Measurements from ENCODE around the gene PRSS21. TPM values are rescaled to one million over a fixed set of nuclear protein-coding genes. Genes with fewer than 3 reads are reported as not detected.
A peak's percentile ranks its signal among the peaks of the same experiment; 100 is the strongest.

The PRSS21 gene
- total RNA-seq, 2 experiments from 2014 or later, result 5.2 to 6.0 TPM

DNA sequence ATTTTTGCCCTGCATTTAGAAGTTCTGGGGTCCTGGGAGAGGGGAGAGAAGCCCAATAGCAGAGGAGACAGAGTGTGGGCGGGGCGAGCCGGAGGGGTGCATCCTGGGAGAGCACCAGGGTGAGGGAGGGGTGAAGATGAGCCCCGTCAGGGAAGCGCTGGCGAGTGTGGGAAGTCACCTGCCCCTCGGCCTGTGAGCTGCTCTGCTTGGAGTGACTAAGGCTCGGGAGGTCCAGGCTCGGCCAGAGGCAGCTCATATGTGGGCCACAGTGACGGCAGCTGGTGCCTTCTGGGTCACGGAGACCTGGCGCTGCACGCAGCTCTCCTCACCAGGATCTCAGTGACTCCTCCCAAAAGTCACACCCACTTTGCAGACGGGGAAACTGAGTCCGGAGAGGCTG is 14.2 kb downstream of the PRSS21 start:
- Mint-ChIP-seq H3K27me3 (ENCODE audit: low read depth) (no peaks in the 10 kb centered on the region), H3K27ac (no peak overlapping the region), H3K4me3 (no peak overlapping the region), H3K9me3 (ENCODE audit: insufficient read depth) (no peaks in the 10 kb centered on the region), H3K36me3 (ENCODE audit: low read depth) (peaks cover 4% of the 10 kb centered on the region), H3K4me1 (ENCODE audit: low read depth) (peaks cover 11% of the 10 kb centered on the region)
- CTCF ChIA-PET, result interaction anchor here (2.0 kb wide), 1 partner anchor 37 kb away, joined by 7 read pairs; no protein-coding TSS in a partner anchor
- POLR2A ChIA-PET, result no interaction called here
- ATAC-seq (no peak), DNase-seq (no peak)

DNA sequence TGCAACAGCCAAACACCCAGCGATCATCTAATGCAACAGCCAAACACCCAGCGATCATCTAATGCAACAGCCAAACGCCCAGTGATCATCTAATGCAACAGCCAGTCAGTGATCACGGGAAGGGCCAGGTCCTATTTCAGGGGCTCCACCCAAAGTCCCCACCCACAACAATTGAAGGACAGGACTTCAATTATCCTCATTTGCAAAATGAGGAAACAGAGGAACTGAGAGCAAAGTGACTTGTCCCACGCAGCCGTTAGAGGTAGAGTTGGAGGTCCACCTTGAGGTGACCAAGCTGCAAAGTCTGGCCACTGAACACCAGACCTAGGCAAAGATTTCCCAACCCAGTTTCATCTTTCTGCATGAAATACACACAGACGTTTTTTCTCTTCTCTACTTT is 16.7 kb downstream of the PRSS21 start:
- CTCF ChIA-PET, result no interaction called here
- peaks cover 4% of the 10 kb centered on the region for H3K36me3 Mint-ChIP-seq (ENCODE audit: low read depth)
- no peaks in the 10 kb centered on the region for H3K9me3 Mint-ChIP-seq (ENCODE audit: insufficient read depth)
- no peak overlapping the region for H3K27ac Mint-ChIP-seq
- peaks cover 13% of the 10 kb centered on the region for H3K4me1 Mint-ChIP-seq (ENCODE audit: low read depth)
- H3K4me3 Mint-ChIP-seq, result no peak overlapping the region
- POLR2A ChIA-PET, result no interaction called here
- ATAC-seq (no peak), DNase-seq (no peak)
- H3K27me3 Mint-ChIP-seq (ENCODE audit: low read depth), result peaks cover 6% of the 10 kb centered on the region

DNA sequence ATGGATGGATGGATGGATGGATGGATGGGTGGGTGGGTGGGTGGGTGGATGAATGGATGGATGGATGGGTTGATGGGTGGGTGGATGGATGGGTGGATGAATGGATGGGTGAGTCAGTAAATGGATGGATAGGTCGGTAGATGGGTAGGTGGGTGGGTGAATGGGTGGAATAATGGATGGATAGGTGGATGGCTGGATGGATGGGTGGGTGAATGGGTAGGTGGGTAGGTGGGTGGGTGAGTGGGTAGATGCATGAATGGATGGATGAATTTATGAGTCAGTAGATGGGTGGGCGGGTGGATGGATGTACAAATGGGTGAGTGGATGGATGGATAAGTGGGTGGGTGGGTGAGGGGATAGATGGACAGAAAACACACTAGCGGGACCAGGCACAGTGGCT is 17.9 kb downstream of the PRSS21 start:
- ATAC-seq, result no peak
- no peaks in the 10 kb centered on the region for H3K9me3 Mint-ChIP-seq (ENCODE audit: insufficient read depth)
- H3K27ac Mint-ChIP-seq, result no peak overlapping the region
- POLR2A ChIA-PET, result no interaction called here
- CTCF ChIA-PET, result no interaction called here
- no peak overlapping the region for H3K4me3 Mint-ChIP-seq
- peaks cover 4% of the 10 kb centered on the region for H3K36me3 Mint-ChIP-seq (ENCODE audit: low read depth)
- DNase-seq, result no peak
- peaks cover 6% of the 10 kb centered on the region for H3K27me3 Mint-ChIP-seq (ENCODE audit: low read depth)
- H3K4me1 Mint-ChIP-seq (ENCODE audit: low read depth), result peaks cover 20% of the 10 kb centered on the region

DNA sequence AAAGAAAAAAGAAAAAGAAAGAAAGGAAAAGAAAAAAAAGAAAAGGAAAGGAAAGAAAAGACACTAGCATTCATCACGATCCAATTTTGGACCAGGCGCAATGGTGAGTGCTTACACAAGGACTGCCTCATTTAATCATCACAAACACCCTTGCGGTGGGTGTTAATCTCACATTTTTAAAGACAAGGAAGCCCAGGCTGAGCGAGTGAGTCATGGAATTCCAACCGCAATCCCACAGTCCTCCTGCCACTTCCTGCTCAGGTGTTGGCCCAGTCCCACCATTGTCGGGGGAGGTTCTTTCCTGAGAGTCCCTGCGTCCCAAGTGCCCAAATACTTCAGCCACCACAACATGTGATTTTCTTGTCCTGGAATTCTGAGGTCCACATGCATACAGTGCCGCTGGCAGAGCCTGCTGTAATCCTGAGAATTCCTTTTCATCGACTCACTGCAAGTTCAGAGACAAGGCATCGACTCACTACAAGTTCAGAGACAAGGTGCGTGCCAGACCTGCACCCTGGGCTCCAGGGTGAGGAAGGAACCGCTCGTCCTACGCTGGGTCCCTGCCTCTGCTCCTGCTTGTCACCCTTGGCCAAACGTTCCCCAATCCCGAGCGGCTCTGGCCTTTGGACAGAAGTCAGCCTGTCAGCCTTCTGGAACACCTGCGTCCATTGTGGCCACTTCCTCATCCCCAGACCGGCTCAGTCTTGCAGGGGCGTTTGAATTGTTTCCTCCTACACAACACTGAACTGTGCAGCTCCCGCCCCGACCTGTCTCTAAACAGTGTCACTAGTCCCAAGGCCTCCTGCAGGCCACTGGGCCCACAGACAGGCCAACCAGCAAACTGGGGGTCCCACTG is 18.8 kb downstream of the PRSS21 start:
- Mint-ChIP-seq H3K4me1 (ENCODE audit: low read depth) (peaks cover 16% of the 10 kb centered on the region), H3K9me3 (ENCODE audit: insufficient read depth) (no peaks in the 10 kb centered on the region), H3K36me3 (ENCODE audit: low read depth) (peaks cover 4% of the 10 kb centered on the region), H3K4me3 (no peak overlapping the region), H3K27me3 (ENCODE audit: low read depth) (peaks cover 6% of the 10 kb centered on the region), H3K27ac (no peak overlapping the region)
- DNase-seq (no peak), ATAC-seq (no peak)
- POLR2A ChIA-PET, result no interaction called here
- CTCF ChIA-PET, result interaction anchor here (0.8 to 1.0 kb wide), 2 partner anchors 32 to 85 kb away, joined by 3 read pairs; no protein-coding TSS in a partner anchor

DNA sequence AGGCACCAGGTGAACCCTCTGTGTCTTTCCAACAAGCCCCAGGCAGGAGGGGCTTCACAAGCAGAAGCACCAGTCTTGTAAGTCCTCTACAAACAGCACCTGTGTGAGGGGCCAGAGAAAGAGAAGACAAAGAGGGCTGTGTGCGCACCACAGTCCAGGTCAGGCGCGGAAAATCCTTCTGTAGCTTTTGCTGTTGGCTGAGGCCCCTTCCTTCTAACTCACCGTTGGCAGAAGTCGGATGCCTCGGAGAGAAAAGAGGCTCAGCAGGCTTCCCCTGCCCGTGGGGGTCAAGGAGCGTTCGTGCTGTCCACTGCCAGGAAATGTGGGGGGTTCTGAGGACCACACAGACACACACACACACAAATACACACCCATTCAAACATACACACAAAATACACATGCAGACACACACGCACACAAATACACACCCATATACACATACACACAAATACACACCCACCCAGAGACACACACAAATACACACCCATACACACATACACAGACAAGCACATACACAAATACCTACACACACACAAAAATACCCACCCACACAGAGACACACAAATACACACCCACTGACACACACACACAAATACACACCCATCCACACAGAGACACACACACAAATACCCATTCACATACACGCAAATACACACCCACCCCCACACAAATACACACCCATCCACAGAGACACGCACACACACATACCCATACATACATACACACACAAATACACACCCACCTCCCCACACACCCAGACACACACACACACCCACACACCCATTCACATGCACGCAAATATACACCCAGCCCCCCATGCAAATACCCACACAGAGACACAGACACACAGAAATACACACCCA is 19.8 kb downstream of the PRSS21 start:
- ChIA-PET POLR2A (no interaction called here), CTCF (interaction anchor here (0.8 to 1.0 kb wide), 2 partner anchors 31 to 84 kb away, joined by 3 read pairs; no protein-coding TSS in a partner anchor)
- ATAC-seq (no peak), DNase-seq (no peak)
- peaks cover 20% of the 10 kb centered on the region for H3K4me1 Mint-ChIP-seq (ENCODE audit: low read depth)
- H3K27ac Mint-ChIP-seq, result no peak overlapping the region
- H3K4me3 Mint-ChIP-seq, result no peak overlapping the region
- H3K27me3 Mint-ChIP-seq (ENCODE audit: low read depth), result peaks cover 6% of the 10 kb centered on the region
- H3K36me3 Mint-ChIP-seq (ENCODE audit: low read depth), result peaks cover 4% of the 10 kb centered on the region
- H3K9me3 Mint-ChIP-seq (ENCODE audit: insufficient read depth), result no peaks in the 10 kb centered on the region

DNA sequence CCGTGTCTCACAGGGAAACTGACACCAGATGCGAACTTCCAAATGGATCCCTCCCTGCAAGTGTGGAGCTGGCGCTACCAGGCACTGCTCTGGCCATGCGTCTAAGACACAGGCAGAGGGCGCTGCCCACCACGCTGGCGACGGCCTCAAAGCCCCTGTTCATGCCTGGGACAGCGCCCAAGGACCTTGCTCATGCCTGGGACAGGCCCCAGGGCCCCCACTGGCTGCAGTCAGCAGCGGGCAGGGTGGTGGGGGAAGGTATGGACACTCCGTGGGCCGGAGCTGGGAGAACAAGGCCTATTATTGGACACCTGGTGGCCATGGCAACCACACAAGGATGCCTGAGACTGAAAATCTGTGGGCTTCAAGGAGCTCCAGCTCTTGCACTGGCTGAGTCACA is 21.9 kb downstream of the PRSS21 start:
- Mint-ChIP-seq H3K27ac (no peak overlapping the region), H3K4me3 (no peak overlapping the region), H3K27me3 (ENCODE audit: low read depth) (peaks cover 6% of the 10 kb centered on the region), H3K4me1 (ENCODE audit: low read depth) (peaks cover 34% of the 10 kb centered on the region), H3K9me3 (ENCODE audit: insufficient read depth) (no peaks in the 10 kb centered on the region), H3K36me3 (ENCODE audit: low read depth) (no peaks in the 10 kb centered on the region)
- POLR2A ChIA-PET, result interaction anchor here (0.8 to 1.8 kb wide), 3 partner anchors 27 to 62 kb away, joined by 3 to 14 read pairs (median 4); partner anchors contain the start of gene ELOB
- ATAC-seq, result peak; percentile 81
- CTCF ChIA-PET, result interaction anchor here (0.6 to 2.9 kb wide), 23 partner anchors 9 to 142 kb away, joined by 3 to 151 read pairs (median 5); partner anchors contain the start of genes FLYWCH1, FLYWCH2, PKMYT1 and ZG16B
- peak; percentile 71 for DNase-seq

DNA sequence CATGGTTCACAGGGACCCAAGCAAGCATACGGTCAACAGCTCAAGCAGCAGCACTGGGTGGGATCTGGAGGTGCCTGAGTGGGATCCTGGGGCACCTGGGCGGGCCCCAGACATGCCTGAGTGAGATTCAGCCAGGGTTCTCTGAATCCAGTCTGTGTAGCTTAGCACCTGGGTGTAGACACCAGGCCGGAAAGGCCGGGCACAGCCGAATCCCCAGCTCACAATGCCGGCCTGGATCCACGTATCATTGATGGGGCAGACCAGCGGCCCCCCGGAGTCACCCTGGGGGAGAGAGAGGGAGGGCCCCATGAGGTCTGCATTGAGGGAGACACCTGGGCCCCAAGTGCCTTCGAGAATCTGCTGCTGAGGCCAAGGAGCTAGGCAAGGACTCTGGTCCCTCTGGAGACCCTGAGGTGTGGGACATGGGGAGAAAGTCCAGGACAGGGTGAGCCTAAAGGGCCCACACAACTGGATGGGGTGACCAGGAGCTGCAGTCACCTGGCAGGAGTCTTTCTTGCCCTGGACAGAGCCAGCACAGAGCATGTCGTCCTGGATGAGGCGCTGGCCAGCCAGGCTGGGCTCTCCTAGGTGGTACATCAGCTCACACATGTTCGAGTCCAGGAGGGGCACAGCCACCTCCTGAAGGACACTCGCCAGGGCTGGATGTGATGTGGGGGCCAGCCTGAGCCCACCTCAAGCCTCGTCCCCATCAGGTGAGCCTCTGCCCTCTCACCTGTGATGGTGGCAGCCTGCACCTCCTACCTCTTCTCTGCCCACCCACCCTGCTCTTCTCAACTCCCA is 22.8 kb downstream of the PRSS21 start:
- no peak for ATAC-seq
- Mint-ChIP-seq H3K4me1 (ENCODE audit: low read depth) (peaks cover 39% of the 10 kb centered on the region), H3K27ac (peak overlapping the region; percentile 51)

DNA sequence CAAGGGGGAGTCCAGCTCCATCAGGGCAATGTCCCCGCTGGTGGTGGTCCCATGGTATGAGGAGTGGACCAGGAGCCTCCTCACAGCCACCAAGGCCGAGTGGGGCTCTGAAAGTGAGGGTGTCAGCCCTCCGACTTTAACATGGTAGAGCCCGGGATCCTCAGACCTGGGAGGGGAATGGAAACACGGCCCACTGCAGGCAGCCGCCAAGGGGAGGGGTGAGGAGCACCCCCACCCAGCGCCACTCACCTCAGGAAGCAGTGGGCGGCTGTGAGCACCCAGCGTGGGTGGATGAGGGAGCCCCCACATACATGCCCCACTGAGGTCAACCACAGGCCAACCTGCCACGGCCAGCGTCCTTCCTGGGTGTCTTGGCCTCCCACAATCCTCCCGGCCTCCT is 23.9 kb downstream of the PRSS21 start:
- Mint-ChIP-seq H3K4me3 (no peak overlapping the region), H3K27me3 (ENCODE audit: low read depth) (peaks cover 6% of the 10 kb centered on the region), H3K36me3 (ENCODE audit: low read depth) (no peaks in the 10 kb centered on the region), H3K4me1 (ENCODE audit: low read depth) (peaks cover 48% of the 10 kb centered on the region), H3K27ac (no peak overlapping the region), H3K9me3 (ENCODE audit: insufficient read depth) (no peaks in the 10 kb centered on the region)
- ATAC-seq (no peak), DNase-seq (no peak)
- ChIA-PET POLR2A (no interaction called here), CTCF (no interaction called here)

More for the DNA sequence above, 22.8 kb downstream of the PRSS21 start:
- no peak for DNase-seq
- Mint-ChIP-seq H3K4me3 (no peak overlapping the region), H3K9me3 (ENCODE audit: insufficient read depth) (no peaks in the 10 kb centered on the region), H3K27me3 (ENCODE audit: low read depth) (peaks cover 6% of the 10 kb centered on the region), H3K36me3 (ENCODE audit: low read depth) (no peaks in the 10 kb centered on the region)
- ChIA-PET CTCF (interaction anchor here (0.6 to 2.9 kb wide), 20 partner anchors 9 to 141 kb away, joined by 3 to 151 read pairs (median 5); partner anchors contain the start of genes FLYWCH1, FLYWCH2, PKMYT1 and ZG16B), POLR2A (interaction anchor here (0.8 to 1.8 kb wide), 2 partner anchors 26 to 28 kb away, joined by 4 to 14 read pairs; no protein-coding TSS in a partner anchor)

DNA sequence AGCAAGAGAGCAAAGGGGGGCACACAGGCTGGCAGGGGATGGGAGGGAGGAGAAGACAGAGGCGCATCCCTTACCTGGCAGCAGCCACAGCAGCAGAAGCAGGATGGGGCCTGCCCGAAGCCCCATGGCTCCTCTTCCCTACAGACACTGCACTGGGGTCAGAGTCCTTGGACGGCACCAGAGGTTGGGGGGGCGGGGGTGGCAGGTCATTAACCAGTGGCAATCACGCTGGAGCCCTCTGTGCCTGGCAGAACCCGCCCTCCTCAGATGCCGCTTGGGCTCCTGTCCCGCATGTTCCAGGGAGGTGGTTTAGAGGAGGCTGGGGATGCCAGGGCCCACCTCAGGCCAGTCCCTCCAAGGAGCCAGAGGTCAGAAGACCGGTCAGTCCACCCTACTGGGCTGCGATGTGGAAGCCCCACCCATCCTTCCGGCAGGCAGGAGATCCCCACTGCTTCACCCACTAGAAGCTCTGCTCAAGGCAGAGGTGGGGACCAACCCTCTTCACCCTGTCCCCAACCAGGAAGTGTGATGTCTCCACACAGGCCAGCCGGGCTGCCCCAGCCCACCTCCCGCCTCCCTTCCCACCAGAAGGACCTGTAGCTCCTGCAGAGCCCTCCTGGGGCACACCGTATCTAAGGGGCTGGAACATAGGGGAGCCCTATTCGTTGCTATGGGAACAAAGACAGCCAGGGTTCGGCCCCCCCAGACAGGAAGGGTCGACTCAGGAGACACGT is 24.7 kb downstream of the PRSS21 start:
- POLR2A ChIA-PET, result interaction anchor here (1.0 kb wide), 1 partner anchor 26 kb away, joined by 5 read pairs; no protein-coding TSS in a partner anchor
- peak overlapping the region; percentile 54 for H3K4me3 Mint-ChIP-seq
- CTCF ChIA-PET, result interaction anchor here (0.8 to 2.4 kb wide), 5 partner anchors 23 to 77 kb away, joined by 3 to 25 read pairs (median 6); partner anchors contain the start of genes FLYWCH1 and FLYWCH2
- no peaks in the 10 kb centered on the region for H3K36me3 Mint-ChIP-seq (ENCODE audit: low read depth)
- H3K27me3 Mint-ChIP-seq (ENCODE audit: low read depth), result peaks cover 6% of the 10 kb centered on the region
- H3K27ac Mint-ChIP-seq, result peak overlapping the region; percentile 88
- H3K4me1 Mint-ChIP-seq (ENCODE audit: low read depth), result peaks cover 56% of the 10 kb centered on the region
- no peak for DNase-seq
- ATAC-seq, result no peak
- H3K9me3 Mint-ChIP-seq (ENCODE audit: insufficient read depth), result no peaks in the 10 kb centered on the region

DNA sequence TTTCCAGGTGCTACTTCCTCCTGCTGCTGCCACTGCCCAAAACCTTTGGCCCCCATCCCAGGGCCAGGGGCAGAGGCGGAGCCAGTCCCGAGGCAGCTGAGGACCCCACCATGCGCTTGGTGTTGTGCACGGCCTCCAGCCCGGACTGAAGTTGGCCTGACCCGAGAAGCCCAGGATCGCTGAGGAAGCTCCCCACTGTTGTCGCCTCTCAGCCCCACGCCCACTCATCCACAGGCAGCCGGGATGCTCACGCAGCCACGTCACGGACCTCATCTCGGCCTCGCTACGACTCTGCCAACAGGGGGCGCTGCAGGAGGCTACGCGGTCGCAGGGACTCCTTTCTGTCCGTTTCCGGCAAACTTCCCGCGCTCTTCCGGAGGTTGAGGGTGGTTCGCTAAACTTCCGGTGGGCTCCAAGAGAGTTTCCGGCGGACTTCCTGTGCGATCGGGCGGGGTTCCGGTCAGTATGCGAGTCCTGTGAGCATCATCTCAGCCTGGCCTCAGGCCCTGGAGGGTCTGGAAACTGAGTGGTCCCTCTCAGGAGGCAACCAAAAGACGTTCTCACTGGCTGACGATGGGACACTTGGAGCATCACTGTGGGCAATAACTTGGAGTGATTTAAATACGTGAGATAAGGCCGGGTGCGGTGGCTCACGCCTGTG is 25.4 kb downstream of the PRSS21 start:
- Mint-ChIP-seq H3K4me1 (ENCODE audit: low read depth) (peaks cover 60% of the 10 kb centered on the region), H3K27me3 (ENCODE audit: low read depth) (peaks cover 1% of the 10 kb centered on the region), H3K9me3 (ENCODE audit: insufficient read depth) (no peaks in the 10 kb centered on the region), H3K4me3 (peak overlapping the region; percentile 54), H3K27ac (peak overlapping the region; percentile 88), H3K36me3 (ENCODE audit: low read depth) (no peaks in the 10 kb centered on the region)
- CTCF ChIA-PET, result interaction anchor here (0.8 to 3.0 kb wide), 8 partner anchors 12 to 85 kb away, joined by 3 to 25 read pairs (median 6); partner anchors contain the start of genes FLYWCH1 and FLYWCH2
- ATAC-seq (peak; percentile 48), DNase-seq (peak; percentile 80)
- POLR2A ChIA-PET, result interaction anchor here (1.0 kb wide), 1 partner anchor 25 kb away, joined by 5 read pairs; no protein-coding TSS in a partner anchor
